HG03378 (cell line): ENCODE measurements around the gene AKNA.

Source experiments
- ATAC-seq: cut with Tn5 transposase; IDR thresholded peaks from one replicate; pipeline ENCODE4 v1.9.1; 2021; ENCODE audit warnings: mild to moderate bottlenecking, moderate library complexity; ENCODE audit not compliant: unreplicated experiment

AKNA gene

GRCh38 chr9:114366334-114367128 is 21.3 kb downstream of the AKNA start:
- ATAC-seq, result peak; percentile 43

GRCh38 chr9:114365194-114365593 is 22.6 kb downstream of the AKNA start:
- ATAC-seq, result no peak

- ATAC-seq, result peak; percentile 36
Measured at GRCh38 chr9:114364134-114365041, 23.4 kb downstream of the AKNA start.

GRCh38 chr9:114363424-114363823 is 24.4 kb downstream of the AKNA start:
- no peak for ATAC-seq

- ATAC-seq, result no peak
Measured at GRCh38 chr9:114362394-114362793, 25.4 kb downstream of the AKNA start.

- ATAC-seq, result no peak
Measured at GRCh38 chr9:114361542-114361941, 26.2 kb downstream of the AKNA start.

- ATAC-seq, result no peak
Measured at GRCh38 chr9:114359801-114360200, 28.0 kb downstream of the AKNA start.

GRCh38 chr9:114357911-114358328 is 29.9 kb downstream of the AKNA start:
- ATAC-seq, result no peak

GRCh38 chr9:114357360-114357759 is 30.4 kb downstream of the AKNA start:
- ATAC-seq, result no peak

GRCh38 chr9:114356792-114357191 is 31.0 kb downstream of the AKNA start:
- ATAC-seq, result no peak

GRCh38 chr9:114355821-114356220 is 32.0 kb downstream of the AKNA start:
- ATAC-seq, result no peak

GRCh38 chr9:114351932-114352331 is 35.9 kb downstream of the AKNA start:
- no peak for ATAC-seq

GRCh38 chr9:114350636-114351401 is 37.0 kb downstream of the AKNA start:
- ATAC-seq, result no peak

- ATAC-seq, result no peak
Measured at GRCh38 chr9:114349713-114350480, 37.9 kb downstream of the AKNA start.

- peak; percentile 94 for ATAC-seq
Measured at GRCh38 chr9:114348906-114349482, 38.8 kb downstream of the AKNA start.

- no peak for ATAC-seq
Measured at GRCh38 chr9:114348261-114348905, 39.4 kb downstream of the AKNA start.

- no peak for ATAC-seq
Measured at GRCh38 chr9:114347675-114348074, 40.1 kb downstream of the AKNA start.

GRCh38 chr9:114346146-114346545 is 41.6 kb downstream of the AKNA start:
- ATAC-seq, result no peak

- no peak for ATAC-seq
Measured at GRCh38 chr9:114345493-114346065, 42.2 kb downstream of the AKNA start.
